OCI-LY1 (cell line): ENCODE results near the gene ITPK1.

Source experiments
- H2AFZ ChIP-seq: fragments of 200-600 bp; sonication (generic), shearing (Covaris generic); 2 replicates; pipeline ENCODE4 v1.6.0; 2014; ENCODE audit warnings: antibody characterized with exemption, mild to moderate bottlenecking, low read length
- H3F3A ChIP-seq: fragments of 200-600 bp; sonication (generic), shearing (Covaris generic); 2 replicates; pipeline ENCODE4 v1.6.0; 2014; ENCODE audit warnings: mild to moderate bottlenecking, antibody characterized with exemption, low read length, moderate library complexity; ENCODE audit not compliant: insufficient read depth
- H3K27ac ChIP-seq: fragments of 200-600 bp; sonication (generic); 2 replicates; pipeline ENCODE4 v1.5.1; 2014; ENCODE audit warnings: low read length, mixed run types, mild to moderate bottlenecking, low read depth; ENCODE audit not compliant: poor library complexity, severe bottlenecking
- H3K27me3 ChIP-seq: fragments of 200-600 bp; sonication (generic); 2 replicates; pipeline ENCODE4 v1.6.0; 2014; ENCODE audit warnings: antibody characterized with exemption, mild to moderate bottlenecking, low read length, moderate library complexity; ENCODE audit not compliant: insufficient read depth
- H3K36me3 ChIP-seq: fragments of 200-600 bp; sonication (generic); 2 replicates; pipeline ENCODE4 v1.6.1; 2014; ENCODE audit warnings: mild to moderate bottlenecking, antibody characterized with exemption, low read length, moderate library complexity, mixed read lengths; ENCODE audit not compliant: insufficient read depth
- H3K4me1 ChIP-seq: fragments of 200-600 bp; sonication (generic); 2 replicates; pipeline ENCODE4 v1.5.1; 2014; ENCODE audit warnings: mild to moderate bottlenecking, low read length, moderate library complexity; ENCODE audit not compliant: insufficient read depth, severe bottlenecking
- H3K4me2 ChIP-seq: fragments of 200-600 bp; sonication (generic), shearing (Covaris generic); 2 replicates; pipeline ENCODE4 v1.6.1; 2014; ENCODE audit warnings: low read length
- H3K4me3 ChIP-seq: fragments of 200-600 bp; sonication (generic); 2 replicates; pipeline ENCODE4 v1.5.1; 2014; ENCODE audit warnings: low read length, low read depth, mild to moderate bottlenecking, mixed read lengths; ENCODE audit not compliant: poor library complexity, severe bottlenecking
- H3K79me2 ChIP-seq: fragments of 200-600 bp; shearing (Covaris generic); 2 replicates; pipeline ENCODE4 v1.6.1; 2016; ENCODE audit warnings: mixed run types, low read length, mixed read lengths; ENCODE audit not compliant: insufficient read depth
- H3K9ac ChIP-seq: fragments of 200-600 bp; sonication (generic), shearing (Covaris generic); 2 replicates; pipeline ENCODE4 v1.6.1; 2014; ENCODE audit warnings: mild to moderate bottlenecking, low read length, mixed read lengths
- H3K9me2 ChIP-seq: fragments of 200-600 bp; sonication (generic), shearing (Covaris generic); 2 replicates; pipeline ENCODE4 v1.6.1; 2014; ENCODE audit warnings: low read depth, mild to moderate bottlenecking, low read length, mixed read lengths
- H3K9me3 ChIP-seq: fragments of 200-600 bp; shearing (Covaris generic); 2 replicates; pipeline ENCODE4 v1.6.1; 2014; ENCODE audit warnings: low read length, mixed read lengths
- H4K20me1 ChIP-seq: fragments of 200-600 bp; sonication (generic), shearing (Covaris generic); 2 replicates; pipeline ENCODE4 v1.6.0; 2016; ENCODE audit warnings: mild to moderate bottlenecking, low read length; ENCODE audit not compliant: insufficient read depth
- EZH2 ChIP-seq: fragments of 200-600 bp; sonication (generic), shearing (Covaris generic); IDR thresholded peaks from 2 replicates; pipeline ENCODE4 v1.8.0; 2017; ENCODE audit warnings: borderline replicate concordance, mixed run types, mild to moderate bottlenecking, antibody characterized with exemption, low read length, moderate library complexity, mixed read lengths
- TF ChIP-seq, protein P1 (sequence below): fragments of 200-600 bp; sonication (generic), shearing (Covaris generic); IDR thresholded peaks from 2 replicates; pipeline ENCODE4 v1.5.1; 2017; ENCODE audit warnings: mild to moderate bottlenecking, antibody characterized with exemption, low read length, moderate library complexity, mixed read lengths

Gene ITPK1

GRCh38 chr14:92993302-92993701, 122.4 kb downstream of the ITPK1 start:
- Histone ChIP-seq H3K9ac (no peak overlapping the region), H3K9me2 (no peaks in the 10 kb centered on the region), H4K20me1 (no peaks in the 10 kb centered on the region), H3K4me2 (no peak overlapping the region), H3K27ac (no peak overlapping the region), H3K79me2 (no peaks in the 10 kb centered on the region), H3K36me3 (no peaks in the 10 kb centered on the region), H3K9me3 (no peaks in the 10 kb centered on the region), H3K4me1 (no peaks in the 10 kb centered on the region), H3K4me3 (no peak overlapping the region), H3F3A (no peaks in the 10 kb centered on the region), H3K27me3 (no peaks in the 10 kb centered on the region), H2AFZ (no peak overlapping the region)
- TF ChIP-seq EZH2: no peak
- TF ChIP-seq, protein P1, sequence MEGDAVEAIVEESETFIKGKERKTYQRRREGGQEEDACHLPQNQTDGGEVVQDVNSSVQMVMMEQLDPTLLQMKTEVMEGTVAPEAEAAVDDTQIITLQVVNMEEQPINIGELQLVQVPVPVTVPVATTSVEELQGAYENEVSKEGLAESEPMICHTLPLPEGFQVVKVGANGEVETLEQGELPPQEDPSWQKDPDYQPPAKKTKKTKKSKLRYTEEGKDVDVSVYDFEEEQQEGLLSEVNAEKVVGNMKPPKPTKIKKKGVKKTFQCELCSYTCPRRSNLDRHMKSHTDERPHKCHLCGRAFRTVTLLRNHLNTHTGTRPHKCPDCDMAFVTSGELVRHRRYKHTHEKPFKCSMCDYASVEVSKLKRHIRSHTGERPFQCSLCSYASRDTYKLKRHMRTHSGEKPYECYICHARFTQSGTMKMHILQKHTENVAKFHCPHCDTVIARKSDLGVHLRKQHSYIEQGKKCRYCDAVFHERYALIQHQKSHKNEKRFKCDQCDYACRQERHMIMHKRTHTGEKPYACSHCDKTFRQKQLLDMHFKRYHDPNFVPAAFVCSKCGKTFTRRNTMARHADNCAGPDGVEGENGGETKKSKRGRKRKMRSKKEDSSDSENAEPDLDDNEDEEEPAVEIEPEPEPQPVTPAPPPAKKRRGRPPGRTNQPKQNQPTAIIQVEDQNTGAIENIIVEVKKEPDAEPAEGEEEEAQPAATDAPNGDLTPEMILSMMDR: no peak

GRCh38 chr14:92991536-92991935, 124.2 kb downstream of the ITPK1 start:
- Histone ChIP-seq H3F3A (no peaks in the 10 kb centered on the region), H3K9me3 (no peaks in the 10 kb centered on the region), H3K9me2 (no peaks in the 10 kb centered on the region), H3K4me2 (no peak overlapping the region), H3K27ac (no peak overlapping the region), H3K9ac (no peak overlapping the region), H3K79me2 (no peaks in the 10 kb centered on the region), H4K20me1 (no peaks in the 10 kb centered on the region), H3K27me3 (no peaks in the 10 kb centered on the region), H2AFZ (no peak overlapping the region), H3K4me3 (no peak overlapping the region), H3K4me1 (no peaks in the 10 kb centered on the region), H3K36me3 (no peaks in the 10 kb centered on the region)
- TF ChIP-seq, protein P1: no peak
- TF ChIP-seq EZH2: no peak

DNA sequence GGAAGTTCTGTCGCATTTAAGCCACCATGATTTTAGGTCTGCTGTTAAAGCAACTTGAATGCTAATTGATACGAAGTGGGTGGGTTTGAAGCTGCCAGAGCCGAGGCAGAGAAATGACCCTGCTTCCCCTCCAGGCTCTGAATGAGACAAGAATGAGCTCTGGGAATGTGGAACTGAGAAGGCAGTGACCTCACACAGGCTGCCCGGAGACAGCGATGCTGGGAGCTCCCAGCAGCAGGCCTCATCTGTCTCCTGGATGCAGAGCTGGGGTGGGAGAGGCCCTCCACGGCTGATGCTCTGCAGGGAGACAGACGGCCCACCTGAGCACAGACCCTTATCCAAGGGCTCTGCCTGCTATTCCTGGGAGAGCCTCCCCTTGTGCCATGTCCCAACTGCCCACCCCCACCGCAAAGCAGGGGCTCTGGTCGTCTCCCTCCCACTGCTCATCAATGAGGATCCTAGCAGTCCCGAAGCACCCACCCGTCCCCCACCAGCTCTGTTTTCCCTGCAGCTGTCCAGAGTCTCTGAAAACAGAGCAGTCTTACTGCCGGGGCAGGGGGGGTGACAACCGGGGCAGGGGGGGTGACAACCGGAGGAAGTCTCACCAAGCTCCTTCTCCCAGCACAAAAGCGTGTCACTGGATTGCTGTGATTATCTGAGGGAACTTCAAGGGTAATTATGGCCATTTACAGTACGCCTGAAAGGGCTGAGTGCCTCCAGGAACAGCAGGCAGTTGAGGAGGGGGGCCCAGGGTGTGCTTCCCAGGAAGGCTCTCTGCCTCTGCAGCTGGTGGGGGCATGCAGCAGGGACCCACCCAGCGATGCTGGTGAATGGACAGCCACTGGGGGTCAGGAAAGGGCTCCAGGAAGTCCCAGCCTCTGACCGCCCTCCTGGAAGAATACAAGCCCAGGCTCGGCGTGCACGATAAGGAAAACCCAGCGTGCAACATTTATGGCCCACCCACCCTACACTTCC, 125.0 kb downstream of the ITPK1 start:
- Histone ChIP-seq H3K27me3 (no peaks in the 10 kb centered on the region), H2AFZ (no peak overlapping the region), H3K9ac (no peak overlapping the region), H3K9me3 (no peaks in the 10 kb centered on the region), H3K4me2 (no peak overlapping the region), H3K79me2 (no peaks in the 10 kb centered on the region), H3F3A (no peaks in the 10 kb centered on the region), H3K36me3 (no peaks in the 10 kb centered on the region), H4K20me1 (no peaks in the 10 kb centered on the region), H3K9me2 (no peaks in the 10 kb centered on the region), H3K4me1 (no peaks in the 10 kb centered on the region), H3K4me3 (no peak overlapping the region), H3K27ac (no peak overlapping the region)
- no peak for TF ChIP-seq EZH2
- TF ChIP-seq, protein P1: no peak
